Parathyroid adenoma (tissue), 2 donors: Measurements from ENCODE around the gene COL4A1.

Experiments
- H2AFZ ChIP-seq: fragments of 300-600 bp; sonication (generic); one replicate; pipeline ENCODE4 v1.7.0; 2017; ENCODE audit warnings: antibody characterized with exemption, mild to moderate bottlenecking
- H3K27ac ChIP-seq: fragments of 300-600 bp; sonication (generic); one replicate; pipeline ENCODE4 v1.7.0; 2017
- H3K27me3 ChIP-seq: fragments of 300-600 bp; sonication (generic); one replicate; pipeline ENCODE4 v1.7.0; 2017; ENCODE audit warnings: low read length; ENCODE audit not compliant: control insufficient read depth, insufficient read depth
- H3K36me3 ChIP-seq: fragments of 300-600 bp; sonication (generic); one replicate; pipeline ENCODE4 v1.7.0; 2017; ENCODE audit warnings: low read length; ENCODE audit not compliant: control insufficient read depth, insufficient read depth
- H3K4me1 ChIP-seq: fragments of 300-600 bp; sonication (generic); one replicate; pipeline ENCODE4 v1.7.0; 2017; ENCODE audit warnings: control low read depth
- H3K4me2 ChIP-seq: fragments of 300-600 bp; sonication (generic); one replicate; pipeline ENCODE4 v1.7.0; 2017; ENCODE audit warnings: low read length
- H3K4me3 ChIP-seq: fragments of 300-600 bp; sonication (generic); one replicate; pipeline ENCODE4 v1.7.0; 2017; ENCODE audit warnings: low read depth, low read length
- H3K79me2 ChIP-seq: fragments of 300-600 bp; sonication (generic); one replicate; pipeline ENCODE4 v1.7.0; 2017; ENCODE audit warnings: control low read depth
- H3K9ac ChIP-seq: fragments of 300-600 bp; sonication (generic); one replicate; pipeline ENCODE4 v1.7.0; 2017; ENCODE audit warnings: mild to moderate bottlenecking
- H3K9me3 ChIP-seq: fragments of 300-600 bp; sonication (generic); one replicate; pipeline ENCODE4 v1.7.0; 2017; ENCODE audit warnings: low read length; ENCODE audit not compliant: control insufficient read depth
- CTCF ChIP-seq: fragments of 300-600 bp; sonication (generic); IDR thresholded peaks from one replicate; pipeline ENCODE4 v1.7.0; 2017; ENCODE audit warnings: antibody characterized with exemption, mild to moderate bottlenecking
- donor health status: primary hyperparathyroidism.

COL4A1 gene

GRCh38 chr13:110239280-110240125 lies 67.5 kb downstream of the COL4A1 start:
- H3K9ac ChIP-seq: no peak overlapping the region
- no peaks in the 10 kb centered on the region for H3K79me2 ChIP-seq
- H3K27me3 ChIP-seq: no peaks in the 10 kb centered on the region
- no peaks in the 10 kb centered on the region for H3K4me1 ChIP-seq
- H3K9me3 ChIP-seq: no peaks in the 10 kb centered on the region
- no peak overlapping the region for H2AFZ ChIP-seq
- H3K4me2 ChIP-seq: no peak overlapping the region
- H3K4me3 ChIP-seq: no peak overlapping the region
- TF ChIP-seq CTCF: no peak
- H3K36me3 ChIP-seq: no peaks in the 10 kb centered on the region
- no peak overlapping the region for H3K27ac ChIP-seq

GRCh38 chr13:110238818-110239195 lies 68.2 kb downstream of the COL4A1 start:
- Histone ChIP-seq H3K27me3 (no peaks in the 10 kb centered on the region), H2AFZ (no peak overlapping the region), H3K27ac (no peak overlapping the region), H3K9me3 (no peaks in the 10 kb centered on the region), H3K36me3 (no peaks in the 10 kb centered on the region), H3K4me2 (no peak overlapping the region), H3K4me3 (no peak overlapping the region), H3K79me2 (no peaks in the 10 kb centered on the region), H3K9ac (no peak overlapping the region), H3K4me1 (no peaks in the 10 kb centered on the region)
- TF ChIP-seq CTCF: no peak

GRCh38 chr13:110237875-110238817 lies 68.8 kb downstream of the COL4A1 start:
- no peak for TF ChIP-seq CTCF
- Histone ChIP-seq H3K4me3 (no peak overlapping the region), H3K9ac (no peak overlapping the region), H3K4me2 (no peak overlapping the region), H3K27me3 (no peaks in the 10 kb centered on the region), H3K36me3 (no peaks in the 10 kb centered on the region), H3K27ac (peak overlapping the region; percentile 32), H3K9me3 (no peaks in the 10 kb centered on the region), H3K79me2 (no peaks in the 10 kb centered on the region), H3K4me1 (no peaks in the 10 kb centered on the region), H2AFZ (no peak overlapping the region)

GRCh38 chr13:110236831-110237261 lies 70.1 kb downstream of the COL4A1 start:
- no peaks in the 10 kb centered on the region for H3K4me1 ChIP-seq
- no peak overlapping the region for H3K4me3 ChIP-seq
- no peak overlapping the region for H2AFZ ChIP-seq
- H3K79me2 ChIP-seq: no peaks in the 10 kb centered on the region
- no peaks in the 10 kb centered on the region for H3K36me3 ChIP-seq
- TF ChIP-seq CTCF: no peak
- H3K27ac ChIP-seq: no peak overlapping the region
- no peak overlapping the region for H3K9ac ChIP-seq
- no peaks in the 10 kb centered on the region for H3K9me3 ChIP-seq
- H3K27me3 ChIP-seq: no peaks in the 10 kb centered on the region
- no peak overlapping the region for H3K4me2 ChIP-seq
